Neural cell (in vitro differentiated cells): ENCODE data around the gene TXNRD1. TPM values are rescaled to one million over a fixed set of nuclear protein-coding genes. Genes with fewer than 3 reads are reported as not detected.

Source experiments
- H2AFZ ChIP-seq: fragments of 200-600, 300-800 bp; sonication (generic), shearing (Covaris generic); 2 replicates; pipeline ENCODE4 v1.6.0; 2014; ENCODE audit warnings: low read depth, mild to moderate bottlenecking, antibody characterized with exemption, low read length, moderate library complexity
- H3F3A ChIP-seq: fragments of 200-600 bp; shearing (Covaris generic); 2 replicates; pipeline ENCODE4 v1.6.1; 2016; ENCODE audit warnings: mild to moderate bottlenecking, moderate library complexity, mixed read lengths, antibody characterized with exemption, low read length; ENCODE audit not compliant: insufficient read depth, poor library complexity, severe bottlenecking
- H3K27ac ChIP-seq: fragments of 200-600, 300-800 bp; sonication (generic), shearing (Covaris generic); 2 replicates; pipeline ENCODE4 v1.5.1; 2014; ENCODE audit warnings: mild to moderate bottlenecking, low read length, moderate library complexity
- H3K27me3 ChIP-seq: fragments of 300-800, 200-600 bp; sonication (generic), shearing (Covaris generic); 2 replicates; pipeline ENCODE4 v1.6.0; 2014; ENCODE audit warnings: mild to moderate bottlenecking, low read depth, low read length, moderate library complexity; ENCODE audit not compliant: insufficient read depth
- H3K36me3 ChIP-seq: fragments of 300-800, 200-600 bp; sonication (generic), shearing (Covaris generic); 2 replicates; pipeline ENCODE4 v1.5.1; 2014; ENCODE audit warnings: mild to moderate bottlenecking, antibody characterized with exemption, low read length, moderate library complexity; ENCODE audit not compliant: insufficient read depth
- H3K4me2 ChIP-seq: fragments of 300-800, 200-600 bp; sonication (generic), shearing (Covaris generic); 2 replicates; pipeline ENCODE4 v1.6.0; 2014; ENCODE audit warnings: mild to moderate bottlenecking, low read length
- H3K4me3 ChIP-seq: fragments of 300-800, 200-600 bp; sonication (generic), shearing (Covaris generic); 2 replicates; pipeline ENCODE4 v1.5.1; 2014; ENCODE audit warnings: mild to moderate bottlenecking, low read length, moderate library complexity
- H3K79me2 ChIP-seq: fragments of 200-600 bp; shearing (Covaris generic); replicated peaks from 2 replicates; pipeline ENCODE4 v1.6.0; 2014; ENCODE audit warnings: mild to moderate bottlenecking, low read length, moderate library complexity; ENCODE audit not compliant: insufficient read depth
- H3K9ac ChIP-seq: fragments of 300-800, 200-600 bp; sonication (generic), shearing (Covaris generic); 2 replicates; pipeline ENCODE4 v1.6.1; 2016; ENCODE audit warnings: mild to moderate bottlenecking, low read length, mixed read lengths
- H3K9me2 ChIP-seq: fragments of 200-600 bp; shearing (Covaris generic); 2 replicates; pipeline ENCODE4 v1.6.1; 2016; ENCODE audit warnings: mild to moderate bottlenecking, low read length, mixed read lengths; ENCODE audit not compliant: insufficient read depth
- H3K9me3 ChIP-seq: fragments of 200-600, 300-800 bp; sonication (generic), shearing (Covaris generic); 2 replicates; pipeline ENCODE4 v1.6.1; 2016; ENCODE audit warnings: mild to moderate bottlenecking, mixed run types, low read length, moderate library complexity, mixed read lengths
- H4K20me1 ChIP-seq: fragments of 200-600 bp; shearing (Covaris generic); 2 replicates; pipeline ENCODE4 v1.6.1; 2016; ENCODE audit warnings: mild to moderate bottlenecking, mixed run types; ENCODE audit not compliant: insufficient read depth
- EP300 ChIP-seq: fragments of 450-650 bp; conservative IDR thresholded peaks from 2 replicates; pipeline ENCODE4 v1.6.1; 2014; ENCODE audit warnings: antibody characterized with exemption, mild to moderate bottlenecking, moderate library complexity; ENCODE audit not compliant: poor library complexity, severe bottlenecking
- EZH2 ChIP-seq: fragments of 200-600, 300-800 bp; shearing (Covaris generic), sonication (generic); IDR thresholded peaks from 2 replicates; pipeline ENCODE4 v1.6.1; 2014; ENCODE audit warnings: antibody characterized with exemption, low read length, borderline replicate concordance, mild to moderate bottlenecking; ENCODE audit not compliant: insufficient read depth, poor library complexity, severe bottlenecking
- MXI1 ChIP-seq: fragments of 450-650 bp; conservative IDR thresholded peaks from 2 replicates; pipeline ENCODE4 v1.6.1; 2014; ENCODE audit warnings: antibody characterized with exemption, mild to moderate bottlenecking; ENCODE audit not compliant: poor library complexity, severe bottlenecking
- POLR2AphosphoS5 ChIP-seq: IDR thresholded peaks from 2 replicates; pipeline ENCODE4 v1.6.1; 2012
- RAD21 ChIP-seq: fragments of 450-650 bp; conservative IDR thresholded peaks from 2 replicates; pipeline ENCODE4 v1.6.1; 2014; ENCODE audit warnings: antibody characterized with exemption, mild to moderate bottlenecking, moderate library complexity
- SMC3 ChIP-seq: fragments of 450-650 bp; conservative IDR thresholded peaks from 2 replicates; pipeline ENCODE4 v1.6.1; 2014; ENCODE audit warnings: antibody characterized with exemption, mild to moderate bottlenecking, moderate library complexity; ENCODE audit not compliant: poor library complexity
- TAF1 ChIP-seq: IDR thresholded peaks from 2 replicates; pipeline ENCODE4 v1.6.1; 2012; ENCODE audit warnings: low read depth
- polyA plus RNA-seq: library from polyadenylated mRNA; depleted of rRNA; stranded (reverse); fragments of >200 nt; gene quantifications from 2 replicates; pipeline ENCODE4 v1.2.3, GENCODE V29; 2014
- TF ChIP-seq, protein P1 (sequence below): IDR thresholded peaks from 2 replicates; pipeline ENCODE4 v1.6.1; 2012; ENCODE audit warnings: borderline replicate concordance
- TF ChIP-seq, protein P2 (sequence below): fragments of 450-650 bp; IDR thresholded peaks from 2 replicates; pipeline ENCODE4 v1.5.1; 2014; ENCODE audit warnings: antibody characterized with exemption, mild to moderate bottlenecking, moderate library complexity; ENCODE audit not compliant: poor library complexity, severe bottlenecking

Gene TXNRD1
- polyA plus RNA-seq, 1 donor from 2014 or later, result 59.6 TPM

DNA sequence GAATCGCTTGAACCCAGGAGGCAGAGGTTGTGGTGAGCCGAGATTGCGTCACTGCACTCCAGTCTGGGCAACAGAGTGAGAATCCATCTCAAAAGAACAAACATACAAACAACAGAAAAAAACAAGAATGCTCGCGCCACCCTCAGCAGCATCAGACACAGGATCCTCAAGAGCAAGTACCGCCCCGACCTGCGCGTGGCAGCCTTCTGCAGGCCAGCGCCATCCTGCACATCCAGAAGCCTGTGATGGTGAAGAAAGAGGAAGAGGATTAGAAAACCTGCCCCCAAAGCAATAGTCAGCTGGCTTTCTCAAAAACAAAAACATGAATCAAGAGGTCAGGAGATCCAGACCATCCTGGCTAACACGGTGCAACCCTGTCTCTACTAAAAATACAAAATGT is 57.9 kb downstream of the TXNRD1 start:
- Histone ChIP-seq H3K9me2 (no peaks in the 10 kb centered on the region), H3K79me2 (no peaks in the 10 kb centered on the region), H3F3A (no peaks in the 10 kb centered on the region), H3K27me3 (no peaks in the 10 kb centered on the region), H3K9me3 (no peaks in the 10 kb centered on the region), H2AFZ (no peak overlapping the region), H3K27ac (no peak overlapping the region), H3K4me2 (no peak overlapping the region), H3K4me3 (no peak overlapping the region), H3K36me3 (no peaks in the 10 kb centered on the region), H4K20me1 (no peaks in the 10 kb centered on the region), H3K9ac (no peak overlapping the region)
- TF ChIP-seq SMC3, result no peak
- no peak for TF ChIP-seq EZH2
- no peak for TF ChIP-seq MXI1

DNA sequence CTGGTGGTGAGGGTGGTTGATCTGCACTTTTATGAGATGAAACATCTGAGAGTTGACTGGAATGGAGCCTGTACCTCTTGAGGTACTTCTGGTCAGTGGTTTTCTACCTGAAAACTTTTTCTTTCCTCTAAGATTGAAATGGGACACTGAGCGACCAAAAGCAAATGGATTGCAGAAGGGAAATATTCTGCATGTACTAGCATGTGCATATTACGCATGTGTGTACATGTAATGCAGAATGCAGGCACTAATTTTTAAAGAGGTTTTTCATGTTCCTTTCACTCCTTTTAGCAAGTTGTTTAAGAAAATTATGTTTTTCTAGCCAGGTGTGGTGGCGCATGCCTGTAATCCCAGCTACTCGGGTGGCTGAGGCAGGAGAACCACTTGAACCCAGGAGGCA is 59.2 kb downstream of the TXNRD1 start:
- H2AFZ ChIP-seq, result no peak overlapping the region
- no peak for TF ChIP-seq SMC3
- TF ChIP-seq EZH2, result no peak
- TF ChIP-seq, protein P1, sequence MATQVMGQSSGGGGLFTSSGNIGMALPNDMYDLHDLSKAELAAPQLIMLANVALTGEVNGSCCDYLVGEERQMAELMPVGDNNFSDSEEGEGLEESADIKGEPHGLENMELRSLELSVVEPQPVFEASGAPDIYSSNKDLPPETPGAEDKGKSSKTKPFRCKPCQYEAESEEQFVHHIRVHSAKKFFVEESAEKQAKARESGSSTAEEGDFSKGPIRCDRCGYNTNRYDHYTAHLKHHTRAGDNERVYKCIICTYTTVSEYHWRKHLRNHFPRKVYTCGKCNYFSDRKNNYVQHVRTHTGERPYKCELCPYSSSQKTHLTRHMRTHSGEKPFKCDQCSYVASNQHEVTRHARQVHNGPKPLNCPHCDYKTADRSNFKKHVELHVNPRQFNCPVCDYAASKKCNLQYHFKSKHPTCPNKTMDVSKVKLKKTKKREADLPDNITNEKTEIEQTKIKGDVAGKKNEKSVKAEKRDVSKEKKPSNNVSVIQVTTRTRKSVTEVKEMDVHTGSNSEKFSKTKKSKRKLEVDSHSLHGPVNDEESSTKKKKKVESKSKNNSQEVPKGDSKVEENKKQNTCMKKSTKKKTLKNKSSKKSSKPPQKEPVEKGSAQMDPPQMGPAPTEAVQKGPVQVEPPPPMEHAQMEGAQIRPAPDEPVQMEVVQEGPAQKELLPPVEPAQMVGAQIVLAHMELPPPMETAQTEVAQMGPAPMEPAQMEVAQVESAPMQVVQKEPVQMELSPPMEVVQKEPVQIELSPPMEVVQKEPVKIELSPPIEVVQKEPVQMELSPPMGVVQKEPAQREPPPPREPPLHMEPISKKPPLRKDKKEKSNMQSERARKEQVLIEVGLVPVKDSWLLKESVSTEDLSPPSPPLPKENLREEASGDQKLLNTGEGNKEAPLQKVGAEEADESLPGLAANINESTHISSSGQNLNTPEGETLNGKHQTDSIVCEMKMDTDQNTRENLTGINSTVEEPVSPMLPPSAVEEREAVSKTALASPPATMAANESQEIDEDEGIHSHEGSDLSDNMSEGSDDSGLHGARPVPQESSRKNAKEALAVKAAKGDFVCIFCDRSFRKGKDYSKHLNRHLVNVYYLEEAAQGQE, result no peak
- no peak for TF ChIP-seq MXI1
- no peak for TF ChIP-seq EP300
- no peak for TF ChIP-seq RAD21
- TF ChIP-seq, protein P2, sequence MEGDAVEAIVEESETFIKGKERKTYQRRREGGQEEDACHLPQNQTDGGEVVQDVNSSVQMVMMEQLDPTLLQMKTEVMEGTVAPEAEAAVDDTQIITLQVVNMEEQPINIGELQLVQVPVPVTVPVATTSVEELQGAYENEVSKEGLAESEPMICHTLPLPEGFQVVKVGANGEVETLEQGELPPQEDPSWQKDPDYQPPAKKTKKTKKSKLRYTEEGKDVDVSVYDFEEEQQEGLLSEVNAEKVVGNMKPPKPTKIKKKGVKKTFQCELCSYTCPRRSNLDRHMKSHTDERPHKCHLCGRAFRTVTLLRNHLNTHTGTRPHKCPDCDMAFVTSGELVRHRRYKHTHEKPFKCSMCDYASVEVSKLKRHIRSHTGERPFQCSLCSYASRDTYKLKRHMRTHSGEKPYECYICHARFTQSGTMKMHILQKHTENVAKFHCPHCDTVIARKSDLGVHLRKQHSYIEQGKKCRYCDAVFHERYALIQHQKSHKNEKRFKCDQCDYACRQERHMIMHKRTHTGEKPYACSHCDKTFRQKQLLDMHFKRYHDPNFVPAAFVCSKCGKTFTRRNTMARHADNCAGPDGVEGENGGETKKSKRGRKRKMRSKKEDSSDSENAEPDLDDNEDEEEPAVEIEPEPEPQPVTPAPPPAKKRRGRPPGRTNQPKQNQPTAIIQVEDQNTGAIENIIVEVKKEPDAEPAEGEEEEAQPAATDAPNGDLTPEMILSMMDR, result no peak
- TF ChIP-seq POLR2AphosphoS5, result no peak
- no peak for TF ChIP-seq TAF1
- H3K79me2 ChIP-seq, result no peaks in the 10 kb centered on the region
- no peak overlapping the region for H3K9ac ChIP-seq
- no peak overlapping the region for H3K27ac ChIP-seq
- no peaks in the 10 kb centered on the region for H3K27me3 ChIP-seq
- H3K4me3 ChIP-seq, result no peak overlapping the region
- no peaks in the 10 kb centered on the region for H3K36me3 ChIP-seq
- no peaks in the 10 kb centered on the region for H3F3A ChIP-seq
- H3K9me3 ChIP-seq, result no peaks in the 10 kb centered on the region
- H4K20me1 ChIP-seq, result no peaks in the 10 kb centered on the region
- no peak overlapping the region for H3K4me2 ChIP-seq
- H3K9me2 ChIP-seq, result no peaks in the 10 kb centered on the region
